GM19324 (cell line): ENCODE results near the gene SNRNP200.

ENCODE experiments used
- ATAC-seq: cut with Tn5 transposase; IDR thresholded peaks from one replicate; pipeline ENCODE4 v1.9.1; 2021; ENCODE audit warnings: mild to moderate bottlenecking, moderate library complexity; ENCODE audit not compliant: unreplicated experiment, low FRiP score

Gene SNRNP200

DNA sequence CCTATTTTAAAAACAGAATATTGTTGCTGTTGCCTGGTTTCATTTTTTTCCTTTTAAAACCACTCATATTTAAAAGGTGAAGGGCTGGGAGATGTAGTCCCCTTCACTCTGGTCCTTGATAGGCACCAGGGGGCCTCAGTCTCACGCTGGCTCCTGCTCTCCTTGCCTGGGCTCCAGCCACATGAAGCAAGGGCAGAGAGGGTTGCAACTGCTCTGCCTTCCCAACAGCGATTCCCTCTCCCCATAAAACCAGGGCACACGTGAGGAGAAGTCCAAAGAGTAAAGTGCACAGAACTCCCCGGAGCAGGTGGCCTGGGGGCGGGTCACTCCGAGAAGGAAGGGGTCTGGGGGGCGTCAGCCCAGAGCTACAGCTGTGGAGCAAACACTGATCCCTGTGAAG, 52.3 kb downstream of the SNRNP200 start:
- no peak for ATAC-seq

DNA sequence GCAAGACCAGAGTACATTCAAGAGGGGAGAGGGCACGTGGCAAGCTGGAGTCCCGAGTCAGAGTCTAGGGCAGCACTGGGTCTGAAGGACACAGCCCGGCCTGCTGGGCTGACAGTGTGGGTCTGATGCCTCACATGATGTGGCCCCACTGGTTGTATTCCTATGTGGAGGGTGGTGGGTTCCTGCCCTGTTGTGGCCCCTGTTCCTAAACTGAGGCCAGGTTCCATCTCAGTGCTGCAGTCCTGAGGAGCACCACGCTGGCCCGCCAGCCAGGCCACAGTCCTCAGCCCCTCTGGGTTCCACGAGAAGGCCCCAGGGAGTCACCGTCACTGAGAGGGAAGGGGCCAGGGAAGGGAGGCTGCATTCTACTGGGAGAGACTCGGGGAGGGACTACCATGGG, 52.8 kb downstream of the SNRNP200 start:
- ATAC-seq: no peak

DNA sequence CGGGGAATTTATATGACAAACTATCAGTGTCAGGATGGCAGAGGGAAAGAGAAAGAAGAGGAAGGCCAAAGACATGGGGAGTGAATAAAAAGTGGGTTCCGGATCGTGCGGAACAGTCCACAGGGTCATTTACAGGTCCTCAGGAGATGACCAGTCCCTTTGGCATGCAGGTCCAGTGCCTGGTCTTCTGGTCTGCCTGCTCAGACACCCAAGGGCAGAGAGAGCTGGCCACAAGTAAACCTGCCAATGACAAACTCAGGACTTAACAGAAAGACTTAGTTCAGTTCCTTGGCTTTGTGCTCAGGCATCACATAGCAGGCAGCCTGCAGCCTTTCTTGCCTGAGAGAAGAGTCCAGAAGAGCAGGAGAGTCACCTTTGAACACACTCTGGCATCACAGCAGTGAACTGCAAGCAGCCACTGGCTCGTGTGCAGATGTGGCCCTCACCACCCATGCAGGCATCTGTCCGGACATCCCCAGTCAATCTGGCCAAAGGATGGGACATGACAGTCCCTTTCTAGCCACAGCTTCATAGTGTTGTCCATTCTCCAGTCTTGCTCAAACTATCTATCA, 53.5 kb downstream of the SNRNP200 start:
- ATAC-seq: no peak

DNA sequence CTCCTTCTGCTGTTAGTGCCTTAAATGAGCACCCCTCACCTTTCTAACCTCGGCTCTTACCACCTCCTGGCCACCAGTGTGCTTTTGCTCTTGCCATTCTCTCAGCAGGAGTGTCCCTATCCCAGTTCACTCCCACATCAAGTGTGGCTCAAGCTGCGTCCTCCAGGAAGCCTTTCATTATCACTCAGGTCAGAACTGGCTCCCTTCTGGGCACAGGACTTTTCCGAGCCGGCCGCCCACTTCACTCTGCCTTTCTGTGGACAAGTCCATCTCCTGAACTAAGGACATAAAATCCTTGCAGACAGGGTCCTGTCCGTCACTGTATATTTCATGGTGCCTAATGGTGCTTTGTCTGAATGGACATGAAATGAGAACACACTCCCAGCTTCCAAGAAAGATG, 55.2 kb downstream of the SNRNP200 start:
- no peak for ATAC-seq

DNA sequence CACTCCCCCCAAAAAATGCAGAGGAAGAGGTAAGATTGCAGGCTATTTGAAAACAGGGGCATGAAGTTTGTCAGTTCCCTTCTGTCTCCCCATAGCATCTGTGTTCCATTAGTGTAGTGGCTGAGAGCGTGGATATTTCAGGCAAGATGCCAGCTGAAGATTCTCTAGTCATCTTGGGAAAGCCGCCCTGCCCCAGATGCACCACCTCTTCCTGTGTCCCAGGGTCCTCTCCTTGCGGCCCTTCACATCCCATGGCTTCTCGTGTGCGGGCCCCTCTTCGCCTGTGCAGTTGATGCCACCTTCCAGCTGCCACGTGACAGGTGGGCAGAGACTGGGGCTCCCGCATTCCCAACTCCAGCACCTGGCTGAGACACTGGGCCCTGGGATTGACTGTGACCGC, 55.7 kb downstream of the SNRNP200 start:
- ATAC-seq: no peak

DNA sequence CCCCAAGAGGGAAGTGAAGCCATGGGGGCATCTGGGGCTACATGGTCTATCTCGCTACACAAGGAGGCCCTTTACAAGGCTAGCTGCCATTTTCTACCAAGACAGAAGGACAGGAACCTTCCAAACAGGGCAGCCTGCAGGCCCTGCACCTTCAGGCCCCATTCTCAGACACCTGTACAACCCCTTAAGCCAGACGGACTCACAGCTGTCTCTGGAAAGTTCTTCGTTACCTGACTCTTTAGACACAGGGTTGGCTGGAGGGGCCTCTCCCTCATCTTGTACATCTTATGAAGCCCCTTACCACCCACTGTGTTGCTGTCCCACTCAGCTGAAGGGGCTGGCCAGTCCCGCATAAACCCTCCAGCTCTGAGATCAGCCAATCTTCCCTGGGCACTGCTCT, 56.7 kb downstream of the SNRNP200 start:
- ATAC-seq: no peak

DNA sequence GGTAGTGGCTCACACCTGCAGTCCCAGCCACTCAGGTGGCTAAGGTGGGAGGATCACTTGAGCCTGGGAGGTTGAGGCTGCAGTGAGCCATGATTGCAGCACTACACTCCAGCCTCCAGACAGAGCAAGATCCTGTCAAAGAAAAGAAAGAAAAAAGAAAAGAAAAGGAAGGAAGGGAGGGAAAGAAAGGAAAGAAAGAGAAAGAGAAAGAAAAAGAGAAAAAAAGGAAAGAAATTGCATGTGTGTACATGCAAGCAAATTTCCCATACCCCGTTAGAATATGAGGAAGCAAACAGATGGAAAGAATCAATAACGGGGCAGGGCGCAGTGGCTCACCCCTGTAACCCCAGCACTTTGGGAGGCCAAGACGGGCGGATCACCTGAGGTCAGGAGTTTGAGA, 57.5 kb downstream of the SNRNP200 start:
- ATAC-seq: no peak

DNA sequence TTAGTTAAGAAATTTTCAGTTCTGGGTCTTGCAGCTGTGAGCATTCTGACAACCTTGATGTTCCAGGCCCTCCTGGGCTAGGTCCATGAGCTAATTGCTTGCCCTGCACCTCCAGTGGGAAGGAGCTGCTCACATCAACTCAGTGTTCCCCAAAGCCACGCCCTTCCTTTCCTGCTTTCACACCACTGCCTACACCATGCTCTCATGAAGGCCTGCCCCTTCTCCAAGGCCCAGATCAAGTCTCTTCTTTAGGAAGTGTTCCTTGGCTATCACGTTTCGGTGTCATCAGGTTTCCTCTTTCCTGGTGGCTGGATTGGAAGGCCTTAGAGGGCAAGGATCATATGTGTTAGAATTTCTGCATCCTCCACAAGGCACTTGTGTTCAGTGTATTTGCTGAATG, 58.3 kb downstream of the SNRNP200 start:
- no peak for ATAC-seq

DNA sequence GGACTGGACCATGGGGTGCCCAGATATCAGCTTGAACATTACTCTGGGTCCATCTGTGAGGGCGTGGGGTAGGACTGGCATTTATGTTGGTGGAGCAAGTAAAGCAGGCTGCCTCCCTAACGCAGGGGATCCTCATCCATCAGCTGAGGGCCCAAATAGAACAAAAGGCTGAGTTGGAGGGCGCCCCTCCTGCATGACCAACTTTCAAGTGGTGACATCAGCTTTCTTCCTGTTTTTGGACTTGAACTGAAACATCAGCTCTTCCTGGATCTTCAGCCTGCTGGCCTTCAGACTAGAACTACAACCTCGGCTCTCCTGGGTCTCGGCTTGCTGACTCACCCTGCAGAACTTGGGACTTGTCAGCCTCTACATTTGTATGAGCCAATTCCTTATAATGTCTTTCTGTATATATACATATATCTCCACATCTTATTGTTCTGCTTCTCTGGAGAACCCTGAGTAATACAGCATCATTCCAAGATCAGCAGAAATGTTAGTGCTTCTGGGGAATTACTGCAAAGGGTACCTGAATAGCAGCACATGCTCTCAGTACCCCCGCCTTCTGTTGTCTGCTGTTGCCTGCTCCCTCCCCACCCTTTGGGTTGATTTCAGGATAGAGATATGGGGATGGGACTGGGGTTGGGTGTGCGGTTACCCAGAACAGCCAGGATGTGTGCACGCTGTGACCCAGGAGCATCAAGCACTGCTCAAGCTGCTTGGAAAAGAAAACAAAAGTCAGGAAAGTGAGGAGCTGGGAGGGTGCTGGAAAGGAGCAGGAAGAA, 59.5 kb downstream of the SNRNP200 start:
- ATAC-seq: no peak

DNA sequence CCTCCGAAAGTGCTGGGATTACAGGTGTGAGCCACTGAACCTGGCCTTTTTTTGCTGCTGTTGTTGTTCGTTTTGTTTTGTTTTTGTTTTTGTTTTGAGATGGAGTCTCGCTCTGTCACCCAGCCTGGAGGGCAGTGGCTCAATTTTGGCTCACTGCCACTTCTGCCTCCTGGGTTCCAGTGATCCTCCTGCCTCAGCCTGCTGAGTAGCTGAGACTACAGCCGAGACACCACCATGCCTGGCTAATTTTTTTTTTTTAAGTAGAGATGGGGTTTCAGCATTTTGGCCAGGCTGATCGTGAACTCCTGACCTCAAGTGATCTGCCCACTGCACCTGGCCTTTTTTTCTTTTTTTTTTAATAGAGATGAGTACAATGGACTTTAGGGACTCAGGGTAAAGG, 61.5 kb downstream of the SNRNP200 start:
- ATAC-seq: no peak

DNA sequence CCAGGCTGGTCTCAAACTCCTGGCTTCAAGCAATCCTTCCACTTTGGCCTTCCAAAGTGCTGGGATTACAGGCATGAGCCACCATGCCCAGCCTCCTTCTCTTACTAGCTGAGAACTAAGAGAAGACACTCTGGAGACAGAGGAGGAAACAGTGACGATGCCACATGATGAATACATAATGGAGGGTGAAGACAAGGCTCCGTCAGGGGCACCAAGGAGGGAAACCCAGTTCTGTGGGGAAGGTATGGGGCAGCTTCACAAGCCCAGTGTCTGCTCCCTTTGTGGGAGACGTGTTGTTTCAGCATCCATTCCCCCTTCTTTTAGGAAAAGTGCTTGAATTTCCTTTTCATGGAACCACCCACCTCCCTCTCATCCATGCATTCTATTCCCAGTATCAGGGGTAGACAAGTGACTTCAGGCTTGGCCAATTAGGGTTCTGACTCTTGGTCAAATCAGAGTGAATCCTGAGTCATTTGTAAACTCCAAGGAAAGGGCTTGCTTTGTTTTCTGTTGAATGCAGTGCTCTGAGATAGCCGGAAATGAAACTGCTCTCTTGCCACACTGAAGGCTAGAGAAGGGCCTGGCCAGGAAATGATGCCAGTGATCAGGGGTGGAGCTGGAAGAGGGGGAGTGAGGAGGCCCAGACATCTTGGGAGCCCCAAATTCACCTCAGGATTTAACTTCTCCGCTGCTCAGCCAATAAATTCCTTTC, 63.3 kb downstream of the SNRNP200 start:
- peak; percentile 57 for ATAC-seq

DNA sequence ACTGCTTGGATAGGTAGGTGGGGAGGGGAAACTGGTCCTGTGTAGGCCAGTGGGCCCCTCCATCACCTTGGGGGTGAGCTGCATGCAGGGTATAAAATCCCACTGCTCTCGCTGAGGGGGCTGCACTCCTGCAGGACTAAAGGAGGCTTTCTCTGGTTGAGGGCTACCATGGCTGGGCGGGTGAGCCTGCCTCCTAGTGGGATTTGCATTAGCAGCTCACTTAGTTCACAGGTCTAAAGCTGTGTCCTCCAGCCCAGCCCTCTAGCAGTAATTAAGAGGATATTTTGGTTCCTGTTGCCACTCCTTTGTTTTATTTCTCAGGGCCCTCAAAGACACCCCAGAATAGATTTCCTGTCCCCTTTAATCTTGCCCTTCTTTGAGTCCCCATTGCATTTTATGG, 64.1 kb downstream of the SNRNP200 start:
- ATAC-seq: no peak

DNA sequence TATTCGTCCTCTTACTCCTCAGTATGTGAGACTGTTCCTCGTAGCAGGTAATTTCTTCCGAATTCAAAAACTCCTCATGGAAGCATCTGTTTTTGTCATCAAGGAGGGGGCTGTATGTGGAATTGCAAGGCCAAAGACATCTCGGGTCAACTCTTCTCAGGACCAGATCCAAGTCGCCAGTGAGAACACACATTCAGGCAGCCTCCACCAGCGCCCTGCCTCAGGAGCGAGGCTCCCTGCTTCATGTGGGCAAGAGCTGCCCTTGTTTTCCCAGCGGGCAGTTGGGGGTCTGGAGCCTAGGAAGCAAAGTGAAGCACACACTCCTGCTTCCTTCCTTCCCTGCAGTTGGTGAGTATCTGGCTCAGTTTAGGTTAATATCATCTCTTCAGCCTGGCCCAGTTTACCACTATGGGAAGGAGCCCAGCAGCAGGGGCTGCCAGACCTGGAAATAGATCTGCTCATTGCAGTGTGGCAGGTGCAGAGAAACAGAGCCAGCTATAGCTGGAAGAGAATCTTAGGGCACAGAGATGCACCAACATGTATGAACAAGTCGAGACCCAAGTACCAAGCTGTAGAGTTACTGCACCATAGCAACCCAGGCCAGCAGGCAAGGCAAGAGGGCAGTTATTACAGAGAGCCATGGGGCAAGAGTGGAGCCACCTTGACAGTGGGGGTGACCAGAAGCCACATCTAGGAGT, 64.9 kb downstream of the SNRNP200 start:
- ATAC-seq: no peak

DNA sequence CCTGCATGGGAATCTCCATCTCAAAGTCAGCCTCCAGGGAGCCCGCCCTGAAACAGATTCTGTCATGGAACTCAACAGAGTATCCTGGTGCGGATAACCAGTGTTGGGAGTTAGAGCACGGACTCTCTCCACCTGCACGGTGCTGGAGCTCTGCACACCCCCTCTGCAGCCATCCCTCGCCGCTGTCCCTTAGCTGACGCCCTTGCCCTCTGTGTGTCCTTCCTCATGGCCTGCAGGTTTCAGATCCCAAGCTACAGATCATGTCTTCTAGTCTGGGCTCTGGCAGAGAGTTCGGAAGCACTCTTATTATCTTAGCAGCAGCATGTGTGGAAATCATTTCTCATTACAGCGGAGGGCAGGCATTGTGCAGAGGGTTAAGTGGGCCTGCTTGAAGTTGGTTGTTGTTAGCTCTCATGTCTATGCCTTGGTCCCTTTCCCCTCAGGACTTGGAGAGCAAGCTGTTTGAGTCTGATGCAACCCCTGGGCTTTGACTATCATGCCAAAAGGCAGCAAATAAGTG, 65.5 kb downstream of the SNRNP200 start:
- no peak for ATAC-seq

DNA sequence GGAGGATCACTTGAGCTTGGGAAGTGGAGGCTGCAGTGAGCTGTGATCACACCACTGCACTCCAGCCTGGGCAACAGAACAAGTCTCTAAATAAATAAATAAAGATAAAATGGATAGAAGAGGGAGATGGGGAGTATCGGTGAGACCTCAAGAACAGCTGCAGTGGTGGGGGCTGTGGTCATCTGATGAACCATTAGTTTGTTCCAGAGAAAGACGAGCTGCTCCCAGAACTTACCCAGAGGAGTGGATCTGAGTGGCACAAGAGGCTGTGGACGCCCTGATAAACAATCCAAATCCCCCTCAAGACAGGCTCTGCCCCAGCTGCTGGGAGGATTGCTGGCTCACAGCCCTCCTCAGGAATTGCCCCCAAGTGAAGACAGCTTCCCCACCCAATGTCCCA, 66.3 kb downstream of the SNRNP200 start:
- no peak for ATAC-seq

DNA sequence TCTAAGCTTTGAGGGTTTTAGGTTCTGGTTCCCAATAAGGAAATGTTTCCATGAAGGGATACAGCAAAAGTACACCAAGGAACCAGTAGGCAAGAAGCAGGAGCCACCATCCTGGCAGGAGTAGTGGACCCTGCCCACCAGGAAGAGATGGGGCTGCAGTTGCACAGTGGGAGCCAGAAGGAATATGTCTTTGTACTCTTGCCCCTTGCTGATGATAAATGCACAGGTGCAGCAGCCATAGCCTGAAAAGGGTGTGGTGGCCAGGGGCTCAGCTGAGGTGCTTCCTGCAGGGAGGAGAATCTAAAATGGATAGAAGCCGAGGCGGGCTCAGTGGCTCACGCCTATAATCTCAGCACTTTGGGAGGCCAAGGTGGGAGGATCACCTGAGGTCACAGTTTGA, 67.1 kb downstream of the SNRNP200 start:
- ATAC-seq: no peak

DNA sequence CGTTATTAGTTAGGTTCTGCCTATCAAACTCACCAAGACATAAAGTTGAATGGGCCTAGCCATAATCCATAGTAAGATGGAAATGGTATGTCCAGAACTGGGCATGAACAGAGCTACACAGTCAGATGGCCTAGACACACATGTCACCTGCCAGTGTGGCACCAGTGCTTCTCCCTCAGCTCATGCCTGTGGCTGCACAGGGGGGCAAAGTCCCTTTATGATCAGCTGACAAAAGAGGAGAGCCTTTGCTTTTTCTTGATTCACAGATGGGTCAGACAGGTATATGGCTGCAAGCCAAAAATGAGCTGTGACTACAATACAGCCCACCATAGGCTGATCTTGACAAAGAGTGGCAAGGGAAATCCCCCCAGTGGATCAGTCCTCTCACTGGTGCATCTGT, 68.5 kb downstream of the SNRNP200 start:
- ATAC-seq: no peak

DNA sequence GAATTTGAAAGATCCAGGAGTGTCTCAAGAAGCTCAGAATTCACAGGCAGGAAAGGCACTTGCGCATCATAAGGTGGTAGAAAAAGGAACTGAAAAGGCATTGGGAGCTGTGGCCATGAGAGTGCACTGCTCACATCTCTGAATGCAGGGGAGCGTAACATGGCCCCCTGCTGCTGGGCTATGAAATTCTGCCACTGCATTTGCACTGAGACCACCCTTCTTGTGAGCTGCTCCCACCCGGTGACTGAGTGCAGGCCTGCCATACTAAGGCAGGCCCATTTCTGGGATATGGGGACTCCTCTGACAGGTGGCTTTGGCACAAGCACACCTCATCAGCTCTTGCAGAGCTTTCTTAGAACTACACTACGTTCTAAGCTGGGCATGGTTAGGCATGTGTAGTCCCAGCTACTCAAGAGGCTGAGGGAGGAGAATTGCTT, 71.4 kb downstream of the SNRNP200 start:
- ATAC-seq: peak; percentile 89

DNA sequence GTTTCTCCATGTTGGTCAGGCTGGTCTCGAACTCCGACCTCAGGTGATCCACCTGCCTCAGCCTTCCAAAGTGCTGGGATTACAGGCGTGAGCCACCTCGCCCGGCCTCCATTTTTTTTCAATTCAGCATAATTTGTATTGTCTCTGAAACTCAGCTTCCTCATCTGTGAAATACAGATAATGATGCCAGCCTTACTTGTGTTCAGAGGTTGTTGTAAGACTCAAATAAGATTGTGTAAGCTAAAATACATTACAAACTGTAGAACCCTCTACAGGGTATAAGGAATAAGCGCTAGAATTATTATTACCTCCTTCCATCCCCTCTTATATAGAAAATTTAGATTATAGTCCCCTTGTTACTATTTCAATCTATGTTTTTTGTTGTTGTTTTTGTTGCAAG, 71.9 kb downstream of the SNRNP200 start:
- ATAC-seq: no peak

DNA sequence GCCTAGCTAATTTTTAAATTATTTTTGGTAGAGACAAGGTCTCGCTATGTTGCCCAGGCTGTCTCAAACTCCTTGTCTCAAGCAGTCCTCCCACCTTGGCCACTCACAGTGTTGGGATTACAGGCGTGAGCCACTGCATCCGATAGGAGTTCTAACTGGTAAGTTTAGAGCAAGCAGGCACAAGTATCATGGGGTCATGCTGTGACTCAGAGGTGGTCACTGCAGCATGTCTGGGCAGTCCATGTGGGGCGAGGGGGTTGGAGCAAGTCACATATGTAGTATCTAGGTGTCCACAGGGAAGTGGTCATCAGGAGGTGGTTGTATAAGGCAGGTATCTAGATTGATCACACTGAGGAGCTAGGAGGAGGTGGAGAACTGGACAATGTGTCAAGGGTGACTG, 74.0 kb downstream of the SNRNP200 start:
- ATAC-seq: no peak

DNA sequence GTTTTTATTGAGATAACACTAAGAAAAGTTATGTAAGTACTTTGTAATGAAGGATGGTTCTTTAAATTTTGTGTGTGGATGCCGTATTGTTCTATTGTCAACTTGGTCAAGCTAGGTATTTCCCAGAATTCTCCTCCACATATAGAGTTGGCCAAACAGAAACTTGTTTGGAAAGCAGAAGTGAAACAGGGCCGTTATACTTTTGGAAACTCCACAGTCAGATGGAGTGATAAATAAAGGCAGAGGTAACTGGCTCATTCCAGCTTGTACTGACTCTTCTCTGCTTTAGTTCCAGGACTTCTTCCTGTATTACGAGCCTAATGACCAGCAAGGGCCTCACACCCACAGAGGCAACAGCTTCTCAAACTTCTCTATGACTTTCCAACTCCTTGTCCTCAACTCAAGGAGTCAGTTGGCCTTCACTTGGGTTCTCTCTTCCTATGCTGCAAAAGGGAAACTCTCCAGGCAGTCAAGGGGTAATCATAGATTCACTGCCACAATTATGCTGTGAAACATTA, 80.3 kb downstream of the SNRNP200 start:
- peak; percentile 56 for ATAC-seq
